Measurements from ENCODE around the gene MAP4K3. TPM values are rescaled to one million over a fixed set of nuclear protein-coding genes. Genes with fewer than 3 reads are reported as not detected.

The MAP4K3 gene
- total RNA-seq, 6 experiments from 2014 or later = 28.7 to 34.4 (median 30.7) TPM

GRCh38 chr2:39202639-39203369, 234.3 kb downstream of the MAP4K3 start:
- Mint-ChIP-seq H3K27ac (no peak overlapping the region), H3K4me1 (ENCODE audit: low read depth) (no peaks in the 10 kb centered on the region), H3K27me3 (ENCODE audit: insufficient read depth) (peaks cover 1% of the 10 kb centered on the region), H3K36me3 (ENCODE audit: low read depth) (no peaks in the 10 kb centered on the region; the same call in 1 of the 2 replicates), H3K4me3 (no peak overlapping the region), H3K9me3 (no peaks in the 10 kb centered on the region)
- TF ChIP-seq CTCF (IDR thresholded peaks at IDR 0.05) = no peak
- no peak for DNase-seq

Other genes starting within 250 kb of the MAP4K3 start
- under 1 TPM in 5 of 6 experiments, not detected in 1; 0.14 to 0.54 (median 0.34) TPM for gene CDKL4, start 193.3 kb downstream of the MAP4K3 start, total RNA-seq (2021; fragmentation: NEBNext Ultra II Directional; extraction: Animal tissue kit (Norgen Biotek cat#: 25700))
- gene TMEM178A, start 228.6 kb upstream of the MAP4K3 start, total RNA-seq (2021; fragmentation: NEBNext Ultra II Directional; extraction: Animal tissue kit (Norgen Biotek cat#: 25700)) = under 1 TPM; 0.18 to 0.99 (median 0.44) TPM

Data from HFFc6 (cell line).